ENCODE results near the gene ICAM1. TPM values are rescaled to one million over a fixed set of nuclear protein-coding genes. Genes with fewer than 3 reads are reported as not detected.

ICAM1 gene
- total and polyA plus RNA-seq, 2 of the 8 experiments (the other 6 are each of a cell fraction or from before 2014, with no cell fraction given), result 4.0 to 9.4 TPM

DNA sequence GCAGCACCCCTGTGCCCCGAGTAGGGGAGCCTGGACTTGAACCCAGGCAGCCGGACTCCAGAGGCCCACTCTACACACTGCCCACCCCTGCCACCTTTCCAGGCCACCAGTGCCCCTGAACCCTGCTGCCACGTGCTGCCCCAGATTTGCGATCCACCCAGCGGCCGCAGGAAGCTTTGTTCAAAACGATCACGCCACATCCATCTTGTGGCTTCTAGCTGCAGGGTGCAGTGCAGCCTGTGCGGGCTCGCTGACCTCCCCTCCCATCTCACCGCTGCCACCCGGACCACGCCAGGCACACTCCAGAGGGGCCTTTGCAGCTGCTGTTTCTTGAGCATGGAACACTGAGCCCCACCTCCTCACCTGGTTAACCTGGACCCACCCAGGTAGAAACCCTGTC is 58.6 kb downstream of the ICAM1 start:
- Histone ChIP-seq H2BK120ac (replicated peaks; ENCODE audit: low read depth, low read length) (no peak overlapping the region), H3K23ac (ENCODE audit: insufficient read length) (no peak overlapping the region), H2BK5ac (ENCODE audit: low read depth, low read length) (no peak overlapping the region), H3K27me3 (replicated peaks in 1 of 4; ENCODE audit: control insufficient read depth in 3 of 4, extremely low read depth in 1 of 4, insufficient read depth in 3 of 4, low read length in 3 of 4) (no peaks in the 10 kb centered on the region; a peak in 1 of 7 replicates), H3K23me2 (ENCODE audit: low read depth, low read length) (peaks cover 10% of the 10 kb centered on the region), H4K20me1 (replicated peaks in 1 of 2; ENCODE audit: control insufficient read depth in 1 of 2, insufficient read depth in 2 of 2, low read length in 2 of 2) (peaks cover 9 to 22% of the 10 kb centered on the region in 2 experiments), H3K79me1 (ENCODE audit: low read depth, low read length) (peaks cover 7% of the 10 kb centered on the region), H3K9ac (replicated peaks in 1 of 4; ENCODE audit: extremely low read depth in 1 of 4, low read depth in 3 of 4, low read length in 3 of 4) (no peak overlapping the region), H3K4me3 (ENCODE audit: extremely low read depth in 1 of 4, insufficient read depth in 2 of 4, low read depth in 3 of 4, low read length in 4 of 4) (no peak overlapping the region), H3K14ac (ENCODE audit: insufficient read length) (no peak overlapping the region), H3K18ac (ENCODE audit: extremely low read depth, low read length) (no peak overlapping the region), H3K4me1 (replicated peaks in 1 of 4; ENCODE audit: control insufficient read depth in 3 of 4, insufficient read depth in 4 of 4, low read length in 3 of 4) (peaks cover 0 to 14% (median 6%) of the 10 kb centered on the region in 4 experiments; a peak in 6 of 7 replicates), H3K4me2 (ENCODE audit: insufficient read depth in 1 of 2, low read depth in 2 of 2, low read length in 2 of 2) (no peak overlapping the region), H4K5ac (ENCODE audit: insufficient read length, low read depth, low read length) (no peak overlapping the region), H2BK20ac (ENCODE audit: low read length) (no peak overlapping the region), H2AFZ (ENCODE audit: low read length) (no peak overlapping the region), H3K36me3 (ENCODE audit: control insufficient read depth in 2 of 4, insufficient read depth in 4 of 4, low read length in 3 of 4) (peaks cover 29 to 50% (median 43%) of the 10 kb centered on the region in 4 experiments), H4K8ac (ENCODE audit: extremely low read depth, insufficient read depth, low read length) (no peak overlapping the region), H3K27ac (ENCODE audit: low read depth, low read length) (no peak overlapping the region), H3K56ac (replicated peaks; ENCODE audit: insufficient read length, low read depth, low read length) (no peak overlapping the region), H4K91ac (replicated peaks; ENCODE audit: insufficient read length, low read length) (no peak overlapping the region), H3K9me3 (ENCODE audit: insufficient read depth in 2 of 2, low read depth in 1 of 2, low read length in 1 of 2) (no peaks in the 10 kb centered on the region), H2BK15ac (ENCODE audit: low read length) (no peak overlapping the region), H2AK5ac (ENCODE audit: low read depth, low read length) (no peak overlapping the region), H3K4ac (replicated peaks; ENCODE audit: insufficient read length, low read depth, low read length) (no peak overlapping the region), H2BK12ac (ENCODE audit: low read depth, low read length) (no peak overlapping the region), H3K79me2 (ENCODE audit: control insufficient read depth in 1 of 2, insufficient read depth in 2 of 2, low read length in 2 of 2) (peaks cover 5 to 24% of the 10 kb centered on the region in 2 experiments)
- CTCF ChIA-PET (ENCODE audit: partially characterized antibody), result interaction anchor here (1.2 to 1.7 kb wide), 6 partner anchors 9 to 75 kb away, joined by 3 to 6 read pairs (median 4); no protein-coding TSS in a partner anchor
- DNase-seq (ENCODE audit: low read depth in 1 of 2, low spot score in 2 of 2) (no peak), FAIRE-seq (no peak)
- POLR2A ChIA-PET (ENCODE audit: partially characterized antibody), result interaction anchor here (0.8 to 6.8 kb wide), 7 partner anchors 10 to 69 kb away, joined by 3 to 104 read pairs (median 4); partner anchors contain the start of gene FDX2
- no peak for TF ChIP-seq YY1 (IDR thresholded peaks at IDR 0.05; ENCODE audit: low read depth, low read length)
- no peak for TF ChIP-seq HDAC2 (IDR thresholded peaks at IDR 0.05; ENCODE audit: borderline replicate concordance in 1 of 2, low read depth in 2 of 2, low read length in 2 of 2)
- 93% methylated on average over 11 of the region's 13 CpGs; no CpG with 5 or more reads in 1 of the 2 experiments for WGBS, 2 experiments (ENCODE audit: extremely low coverage in 1 of 2, insufficient coverage in 1 of 2, insufficient read length in 1 of 2, insufficient replicate concordance in 2 of 2, low coverage in 1 of 2, low lambda C conversion rate in 2 of 2, missing lambda C conversion rate in 1 of 2)

All from H1 (cell line).